B cell (primary cell): ENCODE results near the gene KRTAP5-10.
"Not testable (repeated sequence)": the region's sequence is repeated elsewhere in the genome, so short reads cannot be mapped to it uniquely, and the experiment has no call there.

Source experiments
- CTCF ChIP-seq: fragments of 200-600 bp; IDR thresholded peaks from one replicate; pipeline ENCODE4 v1.8.0; 2022; ENCODE audit warnings: antibody characterized with exemption, mild to moderate bottlenecking
- EZH2 ChIP-seq: IDR thresholded peaks from 2 replicates; pipeline ENCODE4 v1.6.1; 2012; ENCODE audit warnings: borderline replicate concordance, low read depth, mild to moderate bottlenecking, moderate library complexity, low read length; ENCODE audit not compliant: insufficient read depth, poor library complexity, severe bottlenecking

- TF ChIP-seq CTCF, EZH2: not testable (repeated sequence)
These were observed 48.6 kb downstream of the KRTAP5-10 start for GRCh38 chr11:71613931-71614330.
